ENCODE data around the gene SLC9A9. TPM values are rescaled to one million over a fixed set of nuclear protein-coding genes. Genes with fewer than 3 reads are reported as not detected.
"Not testable (repeated sequence)": the region's sequence is repeated elsewhere in the genome, so short reads cannot be mapped to it uniquely, and the experiment has no call there.

SLC9A9 gene
- total and polyA plus RNA-seq, 8 donors = 0.28 to 5.9 (median 0.75) TPM

- H3K27ac ChIP-seq = no peak overlapping the region
- FAIRE-seq (no peak), ATAC-seq (no peak), DNase-seq (no peak)
- 69 to 85% methylated on average over 2 of the region's 2 CpGs for WGBS, 2 donors
- intact Hi-C loops (cut with DNase I) = no loop called here
- H3K9me3 ChIP-seq = no peaks in the 10 kb centered on the region
- H3K27me3 ChIP-seq = no peaks in the 10 kb centered on the region
- no peaks in the 10 kb centered on the region for H3K4me1 ChIP-seq
- no peaks in the 10 kb centered on the region for H3K36me3 ChIP-seq
- no peak overlapping the region for H3K4me3 ChIP-seq
- no peak for TF ChIP-seq CTCF (IDR thresholded peaks at IDR 0.05)
These were observed 37.9 kb downstream of the SLC9A9 start for GRCh38 chr3:143810166-143810952.

- no peak overlapping the region for H3K27ac ChIP-seq
- DNase-seq = no peak
- peak in 2 of 4 donors; percentile 11 to 37 for ATAC-seq
These were observed 39.1 kb downstream of the SLC9A9 start for GRCh38 chr3:143809121-143809621.

GRCh38 chr3:143808030-143808429 is 40.2 kb downstream of the SLC9A9 start:
- DNase-seq = no peak
- no peaks in the 10 kb centered on the region for H3K27me3 ChIP-seq
- intact Hi-C loops (cut with DNase I) = no loop called here
- TF ChIP-seq CTCF (IDR thresholded peaks at IDR 0.05) = no peak
- ATAC-seq = no peak
- FAIRE-seq = no peak
- no peaks in the 10 kb centered on the region for H3K4me1 ChIP-seq
- H3K9me3 ChIP-seq = no peaks in the 10 kb centered on the region
- no peak overlapping the region for H3K27ac ChIP-seq
- WGBS, 2 donors = 41% methylated on average over 2 of the region's 2 CpGs
- H3K4me3 ChIP-seq = no peak overlapping the region
- no peaks in the 10 kb centered on the region for H3K36me3 ChIP-seq

More at GRCh38 chr3:143809121-143809621, 39.1 kb downstream of the SLC9A9 start:
- Histone ChIP-seq H3K4me1 (no peaks in the 10 kb centered on the region), H3K36me3 (no peaks in the 10 kb centered on the region), H3K9me3 (no peaks in the 10 kb centered on the region), H3K27me3 (no peaks in the 10 kb centered on the region), H3K4me3 (no peak overlapping the region)
- intact Hi-C loops (cut with DNase I) = no loop called here
- no peak for TF ChIP-seq CTCF (IDR thresholded peaks at IDR 0.05)
- WGBS, 2 donors = 37 to 50% methylated on average over 3 of the region's 3 CpGs
- FAIRE-seq = no peak

- H3K36me3 ChIP-seq = no peaks in the 10 kb centered on the region
- DNase-seq = no peak
- H3K27ac ChIP-seq = no peak overlapping the region
- no peaks in the 10 kb centered on the region for H3K9me3 ChIP-seq
- no peak for FAIRE-seq
- WGBS, 2 donors = 53 to 67% methylated on average over 4 of the region's 4 CpGs
- TF ChIP-seq CTCF (IDR thresholded peaks at IDR 0.05) = no peak
- H3K4me1 ChIP-seq = no peaks in the 10 kb centered on the region
- ATAC-seq = peak in 1 of 4 donors; percentile 27
- H3K27me3 ChIP-seq = no peaks in the 10 kb centered on the region
- H3K4me3 ChIP-seq = no peak overlapping the region
- intact Hi-C loops (cut with DNase I) = no loop called here
These were observed 42.2 kb downstream of the SLC9A9 start for GRCh38 chr3:143806038-143806437.

- WGBS, 2 donors = 71 to 76% methylated on average over 7 of the region's 7 CpGs
- H3K27ac ChIP-seq; H3K36me3 ChIP-seq; H3K27me3 ChIP-seq; intact Hi-C loops (cut with DNase I); H3K9me3 ChIP-seq; DNase-seq; FAIRE-seq; H3K4me3 ChIP-seq; ATAC-seq; H3K4me1 ChIP-seq: not testable (repeated sequence)
These were observed 42.8 kb downstream of the SLC9A9 start for GRCh38 chr3:143805476-143805875.

GRCh38 chr3:143801046-143801445 is 47.2 kb downstream of the SLC9A9 start:
- FAIRE-seq; H3K27ac ChIP-seq; DNase-seq; H3K27me3 ChIP-seq; H3K4me1 ChIP-seq; H3K4me3 ChIP-seq; H3K36me3 ChIP-seq; H3K9me3 ChIP-seq; intact Hi-C loops (cut with DNase I); ATAC-seq: not testable (repeated sequence)
- 78 to 93% methylated on average over 5 of the region's 5 CpGs for WGBS, 2 donors

GRCh38 chr3:143798151-143798550 is 50.1 kb downstream of the SLC9A9 start:
- H3K4me1 ChIP-seq; DNase-seq; intact Hi-C loops (cut with DNase I); H3K27me3 ChIP-seq; H3K9me3 ChIP-seq; H3K27ac ChIP-seq; FAIRE-seq; ATAC-seq; H3K4me3 ChIP-seq; H3K36me3 ChIP-seq: not testable (repeated sequence)
- WGBS, 2 donors = 79 to 89% methylated on average over 7 of the region's 7 CpGs
